Omental fat pad (tissue), 4 donors: ENCODE results near the gene NCAN. TPM values are rescaled to one million over a fixed set of nuclear protein-coding genes. Genes with fewer than 3 reads are reported as not detected.

Experiments
- ATAC-seq: fragments of 150-250 bp; one replicate; pipeline ENCODE4 v1.9.1; 2016; ENCODE audit warnings: mild to moderate bottlenecking, moderate library complexity; ENCODE audit not compliant: low FRiP score
- DNase-seq: peaks from one replicate; pipeline ENCODE4 v3.0.0-alpha.2; 2019; ENCODE audit warnings: low spot score
- CTCF ChIP-seq, 3 donors: fragments of 450-650 bp; IDR thresholded peaks; one replicate each; pipeline ENCODE4 v1.5.1; 2016 to 2017; ENCODE audit warnings: antibody characterized with exemption in 3 of 3, mild to moderate bottlenecking in 3 of 3, moderate library complexity in 2 of 3
- total RNA-seq, 4 donors: library from RNA; depleted of rRNA; stranded (reverse); fragments of >200 nt; gene quantifications; one replicate each; pipeline ENCODE4 v1.1.0, GENCODE V29; 2016

Gene NCAN
- total RNA-seq, 4 donors from 2014 or later: not detected

DNA sequence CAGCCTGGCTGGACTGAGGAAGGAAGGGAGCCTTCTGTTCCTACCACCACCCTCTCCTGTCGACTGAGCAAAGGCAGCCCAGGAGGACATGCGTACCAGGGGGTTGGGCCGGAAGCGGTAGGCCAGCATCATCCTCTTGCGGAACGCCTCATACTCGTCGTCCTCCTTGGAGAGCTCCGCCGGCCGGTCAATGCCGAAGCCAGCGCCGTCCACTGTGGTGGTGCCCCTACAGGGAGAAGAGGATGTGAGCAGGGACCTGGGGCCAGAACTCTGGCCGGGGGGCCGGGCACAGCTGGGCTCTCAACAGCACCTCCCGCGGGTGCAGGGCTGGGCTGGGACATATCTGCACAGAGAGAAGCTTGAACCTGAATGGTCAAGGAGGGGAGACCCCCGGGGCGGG is 65.1 kb downstream of the NCAN start:
- TF ChIP-seq CTCF (IDR thresholded peaks at IDR 0.05): no peak
- DNase-seq: no peak
- ATAC-seq: no peak

DNA sequence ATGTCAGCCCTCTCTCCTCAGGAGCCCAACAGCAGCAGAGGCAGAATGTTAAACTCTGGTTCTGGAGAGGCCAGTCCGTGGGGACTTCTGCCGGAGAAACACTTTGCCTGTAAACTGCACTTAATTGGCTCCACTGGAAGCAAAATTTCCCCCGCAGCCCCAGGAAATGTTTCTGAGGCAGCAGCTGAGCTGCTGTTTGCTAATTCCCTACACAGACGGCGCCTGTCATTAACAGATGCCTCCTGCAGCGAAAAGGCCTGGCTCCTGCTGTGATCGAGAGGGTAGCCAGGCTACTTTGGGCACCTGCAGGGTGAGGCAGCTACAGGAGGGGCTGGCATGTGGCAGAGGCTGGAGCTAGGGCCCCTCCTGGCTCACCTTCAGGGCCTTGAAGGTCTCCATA is 66.6 kb downstream of the NCAN start:
- no peak for TF ChIP-seq CTCF (IDR thresholded peaks at IDR 0.05)

GRCh38 chr19:19279062-19279612 is 67.4 kb downstream of the NCAN start:
- no peak for DNase-seq
- no peak for ATAC-seq
- TF ChIP-seq CTCF (IDR thresholded peaks at IDR 0.05): no peak

More for the DNA sequence above, 66.6 kb downstream of the NCAN start:
- DNase-seq (no peak), ATAC-seq (no peak)

GRCh38 chr19:19279853-19280252 is 68.1 kb downstream of the NCAN start:
- no peak for TF ChIP-seq CTCF (IDR thresholded peaks at IDR 0.05)
- no peak for DNase-seq
- no peak for ATAC-seq

- DNase-seq (no peak), ATAC-seq (no peak)
- TF ChIP-seq CTCF (IDR thresholded peaks at IDR 0.05): no peak
These were observed 68.8 kb downstream of the NCAN start for GRCh38 chr19:19280561-19280960.

- ATAC-seq (no peak), DNase-seq (no peak)
- TF ChIP-seq CTCF (IDR thresholded peaks at IDR 0.05): no peak
These were observed 73.9 kb downstream of the NCAN start for GRCh38 chr19:19285686-19286085.

- DNase-seq (no peak), ATAC-seq (no peak)
- TF ChIP-seq CTCF (IDR thresholded peaks at IDR 0.05): no peak
These were observed 80.8 kb downstream of the NCAN start for GRCh38 chr19:19292607-19293006.
